Measurements from ENCODE around the gene MCCC1.

DNA sequence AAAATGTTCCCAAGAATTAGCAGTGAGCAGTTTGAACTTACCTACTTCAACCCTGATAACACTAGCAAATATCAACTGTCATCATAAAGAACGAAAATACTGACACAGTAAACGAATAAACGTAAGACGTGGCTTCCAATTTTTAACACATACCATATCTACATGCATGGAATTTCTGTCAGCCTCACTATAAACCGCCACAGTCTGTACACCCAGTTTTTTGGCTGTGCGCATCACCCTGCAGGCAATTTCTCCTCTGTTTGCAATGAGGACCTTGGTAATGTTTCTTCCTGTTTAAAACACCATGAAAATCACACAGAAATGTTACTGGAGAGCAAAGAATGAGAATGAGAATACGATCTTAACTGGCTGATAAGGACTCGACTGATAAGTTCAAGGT, 7.0 kb downstream of the MCCC1 start:
- TF ChIP-seq, protein P1, sequence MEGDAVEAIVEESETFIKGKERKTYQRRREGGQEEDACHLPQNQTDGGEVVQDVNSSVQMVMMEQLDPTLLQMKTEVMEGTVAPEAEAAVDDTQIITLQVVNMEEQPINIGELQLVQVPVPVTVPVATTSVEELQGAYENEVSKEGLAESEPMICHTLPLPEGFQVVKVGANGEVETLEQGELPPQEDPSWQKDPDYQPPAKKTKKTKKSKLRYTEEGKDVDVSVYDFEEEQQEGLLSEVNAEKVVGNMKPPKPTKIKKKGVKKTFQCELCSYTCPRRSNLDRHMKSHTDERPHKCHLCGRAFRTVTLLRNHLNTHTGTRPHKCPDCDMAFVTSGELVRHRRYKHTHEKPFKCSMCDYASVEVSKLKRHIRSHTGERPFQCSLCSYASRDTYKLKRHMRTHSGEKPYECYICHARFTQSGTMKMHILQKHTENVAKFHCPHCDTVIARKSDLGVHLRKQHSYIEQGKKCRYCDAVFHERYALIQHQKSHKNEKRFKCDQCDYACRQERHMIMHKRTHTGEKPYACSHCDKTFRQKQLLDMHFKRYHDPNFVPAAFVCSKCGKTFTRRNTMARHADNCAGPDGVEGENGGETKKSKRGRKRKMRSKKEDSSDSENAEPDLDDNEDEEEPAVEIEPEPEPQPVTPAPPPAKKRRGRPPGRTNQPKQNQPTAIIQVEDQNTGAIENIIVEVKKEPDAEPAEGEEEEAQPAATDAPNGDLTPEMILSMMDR (IDR thresholded peaks at IDR 0.05) = no peak
- no peak for TF ChIP-seq POLR2A (IDR thresholded peaks at IDR 0.05)
